ENCODE results near the gene CDH4.
"Not testable (repeated sequence)": the region's sequence is repeated elsewhere in the genome, so short reads cannot be mapped to it uniquely, and the experiment has no call there.

Gene CDH4

GRCh38 chr20:61444637-61445036 lies 192.6 kb downstream of the CDH4 start:
- no peak for DNase-seq

GRCh38 chr20:61445138-61445537 lies 193.1 kb downstream of the CDH4 start:
- DNase-seq, result no peak

GRCh38 chr20:61445741-61446140 lies 193.7 kb downstream of the CDH4 start:
- DNase-seq, result no peak

DNA sequence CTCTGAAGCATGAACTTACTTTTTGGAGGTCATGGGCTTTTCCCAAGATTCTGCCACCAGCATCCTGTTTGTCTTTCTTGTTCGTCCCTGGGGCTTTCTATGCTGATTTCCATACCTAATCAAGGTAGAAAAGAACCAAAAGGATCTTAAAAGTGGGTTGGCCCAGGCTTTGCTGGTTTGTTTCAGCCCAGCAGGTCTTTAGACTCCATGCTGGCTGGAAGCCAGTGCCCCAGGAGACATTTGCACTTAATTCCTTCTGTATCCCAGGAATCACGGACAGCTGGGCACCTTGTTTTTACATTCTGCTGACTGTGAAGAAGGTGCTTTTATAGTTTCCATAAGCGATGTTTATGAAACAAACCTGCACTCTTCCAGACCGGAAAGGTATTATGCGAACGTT lies 195.9 kb downstream of the CDH4 start:
- DNase-seq, result no peak

- no peak for DNase-seq
These were observed 196.3 kb downstream of the CDH4 start for GRCh38 chr20:61448386-61448785.

DNA sequence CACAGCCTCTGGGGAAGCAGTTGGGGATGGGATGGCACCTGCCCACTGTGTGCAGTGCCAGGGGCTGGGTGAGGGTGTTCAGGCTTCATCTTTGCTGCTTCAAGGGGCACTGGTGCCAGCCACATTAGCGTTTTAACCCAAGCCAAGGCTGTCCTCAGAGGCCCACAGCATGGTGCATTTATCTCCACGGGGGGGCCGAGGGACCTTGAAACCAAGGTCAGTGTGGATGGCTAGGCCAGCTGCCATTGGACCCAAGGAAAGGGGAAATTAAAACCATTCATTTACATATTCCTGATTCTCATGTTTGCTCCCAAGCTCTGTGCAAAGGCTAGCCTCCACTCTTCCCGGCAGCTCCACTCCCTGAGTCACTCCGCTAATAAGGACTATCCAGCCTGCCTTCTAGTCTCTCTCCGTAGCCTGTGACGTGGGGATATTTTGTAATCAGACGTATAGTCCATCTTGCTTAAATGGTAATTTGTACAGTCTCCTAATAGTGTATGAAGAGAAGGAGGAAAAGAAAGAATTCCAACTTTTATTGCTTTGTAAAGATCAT lies 197.1 kb downstream of the CDH4 start:
- no peak for DNase-seq

GRCh38 chr20:61449916-61450315 lies 197.9 kb downstream of the CDH4 start:
- no peak for DNase-seq

GRCh38 chr20:61450549-61450948 lies 198.5 kb downstream of the CDH4 start:
- no peak for DNase-seq

GRCh38 chr20:61451009-61451408 lies 198.9 kb downstream of the CDH4 start:
- DNase-seq, result no peak

GRCh38 chr20:61451953-61452352 lies 199.9 kb downstream of the CDH4 start:
- no peak for DNase-seq

DNA sequence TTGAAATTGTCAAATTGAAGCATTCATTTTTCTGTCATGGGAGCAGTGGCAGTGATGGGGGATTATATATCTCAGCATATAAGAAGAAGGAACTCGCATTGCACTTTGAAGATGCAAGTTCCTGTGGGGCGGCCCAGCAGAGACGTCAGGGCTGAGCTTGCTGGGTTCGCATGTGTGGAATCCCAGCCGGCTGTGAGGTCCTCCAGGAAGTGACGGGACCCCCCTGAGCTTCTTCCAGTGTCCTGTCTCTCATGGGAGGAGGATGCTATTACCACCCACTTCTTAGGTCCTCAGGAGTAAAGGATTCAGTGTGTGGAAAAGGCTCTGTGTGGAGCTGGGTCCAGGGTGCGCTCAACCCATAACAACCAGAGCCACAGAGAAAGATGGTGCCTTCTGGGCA lies 201.2 kb downstream of the CDH4 start:
- no peak for DNase-seq

GRCh38 chr20:61453623-61454022 lies 201.6 kb downstream of the CDH4 start:
- not testable (repeated sequence) for DNase-seq

GRCh38 chr20:61454053-61454452 lies 202.0 kb downstream of the CDH4 start:
- DNase-seq, result no peak

- DNase-seq, result no peak
These were observed 203.6 kb downstream of the CDH4 start for GRCh38 chr20:61455508-61456215.

GRCh38 chr20:61457725-61458124 lies 205.7 kb downstream of the CDH4 start:
- DNase-seq, result no peak

GRCh38 chr20:61458146-61458746 lies 206.2 kb downstream of the CDH4 start:
- no peak for DNase-seq

DNA sequence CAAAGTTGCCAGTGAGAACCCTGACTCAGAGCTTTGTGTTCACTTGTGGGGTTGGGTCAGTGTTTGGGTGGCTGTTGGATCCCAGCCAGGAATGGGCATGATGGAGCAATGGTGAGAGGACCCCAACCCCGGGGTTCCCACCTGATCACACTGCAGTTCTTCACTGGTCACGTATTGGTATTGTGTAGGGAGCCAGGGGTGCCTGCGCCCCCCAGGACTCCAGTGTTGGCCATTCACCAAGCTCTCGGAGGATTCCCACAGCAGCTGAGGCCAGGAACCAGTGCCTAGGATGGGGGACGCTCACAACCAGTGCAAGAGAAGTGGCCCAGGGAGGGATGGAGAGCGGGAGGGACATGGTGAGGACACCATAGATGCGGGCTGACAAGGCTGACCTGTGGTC lies 207.2 kb downstream of the CDH4 start:
- no peak for DNase-seq

DNA sequence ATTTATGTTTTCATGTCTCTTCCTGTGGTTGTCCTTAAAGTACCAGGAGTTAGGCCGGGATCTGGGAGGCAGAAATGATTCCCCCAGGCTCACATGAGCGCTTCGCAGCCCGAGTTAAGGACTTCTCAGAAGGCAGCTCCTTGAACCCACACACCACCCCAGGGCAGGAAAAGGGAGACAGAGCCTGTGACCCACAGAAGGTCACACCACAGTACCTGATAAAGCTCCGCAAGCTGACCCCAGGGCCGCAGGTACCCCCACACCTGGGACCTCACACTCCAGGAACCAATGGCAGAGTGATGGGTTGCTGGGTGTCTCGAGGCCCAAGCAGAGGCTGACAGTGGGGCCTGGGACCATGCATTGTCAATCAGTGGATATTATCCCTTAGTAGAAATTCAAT lies 207.6 kb downstream of the CDH4 start:
- no peak for DNase-seq

DNA sequence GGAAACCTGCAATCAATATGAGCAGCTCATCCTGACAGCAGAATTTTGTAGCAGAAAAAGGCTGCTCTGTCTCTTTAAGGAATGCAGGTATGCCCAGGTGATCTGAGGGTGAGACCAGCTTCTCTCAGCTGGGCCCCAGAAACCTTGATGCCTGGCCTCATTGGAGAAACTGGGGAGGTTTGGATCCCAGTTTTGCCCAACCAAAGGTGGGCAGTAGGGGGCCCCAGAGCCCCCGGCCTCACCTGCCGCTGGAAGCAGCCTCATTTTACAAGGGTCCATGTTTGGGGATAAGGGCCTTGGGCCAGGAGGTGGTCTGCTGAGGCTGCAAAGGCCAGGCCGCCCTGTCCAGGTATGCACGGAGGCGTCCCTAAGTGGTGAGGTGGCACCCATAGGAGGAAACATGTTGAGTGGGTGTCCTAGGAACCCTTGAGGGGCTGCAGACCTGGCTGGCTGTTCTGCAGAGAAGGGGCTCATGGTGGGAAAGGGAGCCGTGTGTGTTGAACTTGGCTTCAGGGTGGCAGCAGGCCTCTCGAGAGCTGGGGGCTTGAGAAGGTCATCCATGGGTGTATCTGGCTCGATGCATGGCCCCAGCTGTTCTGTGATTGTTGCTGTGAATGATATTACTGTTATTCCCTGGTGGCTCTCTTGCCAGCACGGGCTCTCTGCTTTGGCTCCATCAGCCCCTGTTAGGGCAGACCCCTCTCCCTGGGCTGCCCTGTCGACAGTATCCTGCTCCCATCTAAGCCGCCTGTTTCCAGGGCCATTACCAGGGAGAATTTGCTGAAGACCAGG lies 208.4 kb downstream of the CDH4 start:
- DNase-seq, result no peak

- no peak for DNase-seq
These were observed 209.4 kb downstream of the CDH4 start for GRCh38 chr20:61461461-61461860.

DNA sequence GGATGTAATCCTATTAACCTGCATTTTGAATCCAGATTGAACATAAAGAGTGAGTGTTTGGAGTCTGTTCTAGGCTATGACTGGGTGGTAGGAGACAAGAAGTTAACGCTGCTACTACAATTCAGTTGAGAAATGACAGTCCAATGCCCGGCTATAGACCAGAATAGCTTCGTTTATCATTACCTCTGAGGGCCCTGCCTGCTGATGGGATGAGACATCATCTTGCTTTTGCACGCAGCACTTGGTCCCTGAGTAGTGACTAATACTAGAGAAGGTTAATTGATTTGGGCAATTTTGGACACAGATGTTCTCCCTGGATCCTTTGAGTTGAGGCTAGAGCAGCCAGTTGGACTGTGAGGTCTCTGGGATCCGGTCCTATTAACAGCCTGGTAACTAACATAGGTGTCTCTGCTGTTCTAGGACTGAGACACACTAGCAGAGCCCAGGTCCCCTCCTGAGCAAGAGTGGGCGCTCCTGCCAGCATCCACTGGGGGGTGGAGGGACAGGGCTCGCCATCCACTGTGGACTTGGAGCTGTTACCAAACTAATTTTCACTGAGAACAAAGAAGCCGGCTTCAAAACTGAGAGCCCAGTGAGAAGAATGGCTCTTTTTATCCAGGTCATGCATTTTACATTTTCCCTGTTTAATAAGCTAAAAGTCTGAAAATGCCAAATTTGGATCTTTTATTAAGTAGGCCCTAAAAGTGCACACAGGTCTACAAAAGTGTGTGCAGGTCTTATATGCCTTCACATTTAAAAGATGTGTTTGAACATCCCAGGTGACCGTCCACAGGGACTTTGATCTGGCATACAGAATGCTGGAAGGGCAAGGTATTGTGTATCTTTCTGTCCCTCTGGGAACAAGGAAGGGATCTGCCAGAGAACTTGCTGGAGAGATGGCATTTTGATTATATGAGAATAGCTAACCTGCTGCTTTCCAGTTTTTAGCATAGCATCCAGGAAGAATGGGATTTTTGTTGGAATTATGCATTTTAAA lies 212.5 kb downstream of the CDH4 start:
- DNase-seq, result no peak

DNA sequence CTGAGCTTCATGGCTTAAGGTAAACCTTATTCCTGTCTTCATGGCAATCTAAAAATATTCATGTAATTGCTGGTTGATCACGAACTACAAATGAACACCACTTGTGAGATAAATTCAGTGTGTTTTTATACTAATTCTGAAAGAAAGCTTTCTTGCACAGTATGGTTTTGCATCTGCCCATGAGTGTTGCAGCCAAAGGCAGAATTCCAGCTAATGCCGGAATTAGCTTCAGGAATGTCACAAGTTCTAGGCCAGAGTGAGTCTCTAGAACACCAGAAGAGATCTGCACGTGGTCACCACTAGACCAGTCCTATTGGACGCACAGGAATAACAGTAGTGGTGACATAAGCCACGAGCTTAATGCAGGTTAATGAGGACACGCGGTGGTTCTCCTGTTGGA lies 223.7 kb downstream of the CDH4 start:
- no peak for DNase-seq

DNA sequence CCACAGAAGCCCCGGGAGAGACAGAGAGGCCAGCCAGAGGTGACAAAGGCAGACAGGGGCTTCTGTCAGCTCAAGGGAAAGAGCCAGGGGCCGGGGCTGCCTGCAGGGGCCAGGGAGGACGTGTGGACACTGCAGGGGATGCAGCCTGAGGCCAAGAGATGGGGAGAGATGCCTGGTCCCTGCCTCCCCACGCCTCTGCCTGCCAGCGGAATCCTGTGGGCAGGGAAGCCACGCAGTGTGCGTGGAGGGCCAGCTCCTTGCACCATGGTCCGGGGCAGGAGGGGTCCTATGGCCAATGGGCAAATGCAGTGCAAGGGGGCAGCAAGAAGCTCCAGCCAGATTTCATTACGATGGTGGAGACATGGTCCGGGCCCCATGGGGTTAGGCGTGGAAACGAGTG lies 224.9 kb downstream of the CDH4 start:
- DNase-seq, result no peak

Measured in NCI-H2029 (cell line).